OCI-M2 (cell line): ENCODE data around the gene LDLRAD4.

Source experiments
- DNase-seq: peaks from one replicate; lab custom pipeline; 2025; ENCODE audit not compliant: unreplicated experiment; lab: John Stamatoyannopoulos, UW

The LDLRAD4 gene

DNA sequence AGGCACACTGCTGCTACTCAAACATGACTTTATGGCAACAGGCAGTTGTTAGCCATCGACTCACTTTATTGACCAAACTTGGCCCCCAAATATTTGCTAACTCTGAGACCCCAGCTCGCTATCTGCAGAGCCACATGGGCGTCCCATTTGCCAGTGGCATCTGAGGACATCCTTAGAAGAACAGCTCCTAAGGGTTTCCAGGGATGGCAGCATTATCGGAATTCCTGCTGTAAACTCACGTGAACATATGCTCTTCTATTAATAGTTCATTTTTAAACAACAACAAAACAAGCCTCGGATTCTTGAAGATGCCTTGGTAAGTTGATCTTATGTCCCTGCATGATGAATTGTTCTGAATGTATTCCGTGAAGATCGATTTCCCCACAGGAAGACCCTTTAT is 181.0 kb downstream of the LDLRAD4 start:
- no peak for DNase-seq

DNA sequence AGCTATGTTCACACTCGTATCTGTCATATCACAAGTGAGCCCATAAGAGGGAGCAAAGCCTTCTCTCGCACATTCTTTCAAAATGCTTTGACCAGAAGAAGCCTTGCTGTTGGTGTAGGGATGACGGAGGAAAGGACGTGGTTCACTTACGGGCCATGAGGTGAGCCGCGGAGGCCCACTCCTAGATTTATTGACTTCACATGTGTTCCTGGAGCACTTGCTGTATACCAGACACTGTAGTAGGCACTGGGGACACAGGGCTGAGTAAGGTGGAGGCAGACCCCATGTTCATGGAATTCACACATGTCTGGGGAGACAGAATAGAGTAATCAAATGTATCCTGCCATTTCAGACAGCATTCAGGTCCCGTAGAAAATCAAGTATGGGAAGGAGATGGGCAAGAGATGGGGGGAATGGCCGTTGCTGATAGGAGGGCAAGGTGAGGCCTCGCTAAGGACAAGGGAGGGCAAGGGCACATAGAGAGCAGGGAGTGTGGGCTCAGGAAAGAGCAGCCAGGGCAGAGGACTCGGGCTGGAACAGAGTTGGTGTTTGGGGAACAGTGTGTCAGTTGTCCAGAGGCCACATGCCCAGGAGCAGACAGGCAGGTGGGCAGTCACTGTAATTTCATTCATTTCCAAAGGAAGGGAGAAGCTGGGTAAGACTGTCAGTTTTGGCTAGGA is 182.2 kb downstream of the LDLRAD4 start:
- DNase-seq, result no peak

DNA sequence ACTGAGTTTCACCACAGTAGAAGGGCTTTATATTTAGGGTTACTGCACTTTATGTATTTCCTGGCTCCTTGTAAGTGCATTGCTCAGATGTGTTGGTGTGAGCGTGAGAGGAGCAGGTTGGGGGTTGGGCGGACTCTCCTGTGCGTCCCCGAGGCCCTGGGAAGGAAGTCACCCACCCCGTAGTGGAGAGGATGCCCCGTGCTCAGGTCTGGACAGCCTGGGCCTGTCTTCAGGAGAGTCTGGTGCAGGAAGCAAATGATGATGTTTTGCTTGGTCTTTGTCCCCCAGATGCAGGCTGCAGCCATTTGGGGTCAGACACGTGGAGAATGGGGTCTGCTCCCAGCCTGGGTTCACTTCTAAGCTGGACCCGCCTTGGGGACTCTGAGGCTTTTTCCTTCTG is 182.8 kb downstream of the LDLRAD4 start:
- DNase-seq, result no peak

- DNase-seq, result no peak
These were observed 183.3 kb downstream of the LDLRAD4 start for GRCh38 chr18:13401826-13402225.

DNA sequence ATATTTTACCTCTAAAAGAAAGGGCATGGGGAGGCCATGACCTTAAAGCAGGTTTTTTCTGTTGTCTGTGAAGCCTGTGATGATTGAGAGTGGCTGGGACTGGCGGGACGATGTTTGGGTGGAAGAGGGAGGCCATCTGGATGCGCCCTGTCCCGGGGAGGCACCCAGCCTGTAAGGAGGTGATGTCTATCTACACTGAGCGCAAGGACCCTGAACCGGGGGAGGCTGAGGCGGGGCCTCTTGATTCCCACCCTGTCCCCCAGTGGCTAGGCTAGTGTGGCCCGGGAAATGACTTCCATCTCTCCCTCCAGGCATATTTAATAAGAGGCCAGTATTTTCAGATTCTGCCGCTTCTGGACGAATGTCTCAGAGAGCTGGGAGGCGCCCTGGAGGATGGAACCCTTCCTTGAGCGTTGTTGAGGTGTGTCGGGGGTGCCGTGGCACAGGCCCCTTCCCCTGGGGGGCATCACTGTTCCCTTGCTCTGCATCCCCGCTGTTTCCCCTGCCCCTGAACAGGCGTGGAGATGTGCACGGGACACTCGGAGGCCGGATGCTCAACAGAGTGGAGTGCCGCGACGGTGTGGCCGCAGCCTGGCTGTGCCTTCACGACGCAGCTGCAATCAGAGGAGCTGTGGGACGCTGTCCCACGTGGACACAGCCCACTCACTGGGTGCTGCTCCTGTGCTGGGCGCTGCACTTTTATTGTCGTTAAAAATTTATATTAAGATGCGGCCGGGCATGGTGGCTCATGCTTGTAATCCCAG is 185.4 kb downstream of the LDLRAD4 start:
- no peak for DNase-seq

DNA sequence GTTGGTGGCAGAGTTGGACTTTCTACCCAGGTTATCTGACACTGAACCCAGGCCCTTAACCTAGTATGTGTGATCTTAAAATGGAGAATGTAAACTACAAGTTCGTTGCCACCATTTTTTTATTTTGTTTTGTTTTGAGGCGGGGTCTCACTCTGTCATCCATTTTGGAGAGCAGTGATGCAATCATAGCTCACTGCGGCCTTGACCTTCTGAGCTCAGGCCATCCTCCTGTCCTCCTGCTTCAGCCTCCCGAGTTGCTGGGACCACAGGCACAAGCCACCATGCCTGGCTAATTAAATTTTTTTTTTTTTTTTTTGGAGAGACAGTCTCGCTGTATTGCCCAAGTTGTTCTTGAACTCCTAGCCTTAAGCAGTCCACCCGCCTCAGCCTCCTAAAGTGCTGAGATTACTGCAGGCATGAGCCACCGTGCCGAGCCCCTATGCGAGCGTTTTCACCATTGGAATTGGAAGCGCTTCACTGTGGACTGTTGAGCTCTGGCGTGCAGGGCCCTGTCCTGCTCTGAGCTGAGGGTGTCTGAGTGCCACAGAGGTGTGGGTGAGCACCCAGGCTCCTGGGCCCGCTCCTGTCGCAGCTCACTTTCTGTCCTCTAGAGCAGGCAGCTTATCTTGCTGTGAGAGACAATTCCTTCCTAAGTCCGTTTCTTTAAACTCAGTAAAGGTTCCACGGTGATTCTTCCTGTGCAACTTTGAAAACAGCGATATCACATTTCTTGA is 186.9 kb downstream of the LDLRAD4 start:
- no peak for DNase-seq

DNA sequence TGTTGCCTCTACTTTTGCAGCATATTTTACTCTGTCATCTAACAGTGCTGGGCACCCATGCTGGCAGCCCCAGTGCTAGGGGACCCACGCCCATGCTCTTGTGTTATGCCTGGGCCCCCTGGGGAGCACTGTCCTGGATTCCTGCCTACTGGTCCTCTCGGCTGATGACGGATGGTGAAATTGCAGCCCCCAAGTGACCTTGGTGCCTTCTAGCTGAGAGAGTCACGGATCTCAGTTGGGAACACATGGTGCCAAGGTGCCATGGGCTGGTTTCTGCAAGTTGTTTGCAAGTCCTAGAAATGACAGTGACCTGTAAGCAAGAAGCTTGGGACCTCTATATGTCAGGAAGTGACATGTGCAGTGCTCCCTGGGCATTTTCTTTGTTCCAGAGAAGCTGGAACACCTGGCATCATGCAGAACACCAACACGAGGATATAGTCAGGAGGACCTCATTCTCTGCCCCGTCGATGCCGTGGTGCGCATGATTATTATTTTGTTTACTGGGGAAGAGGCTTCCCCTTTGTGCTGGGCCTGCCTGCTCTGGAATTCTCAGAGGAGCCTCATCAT is 187.6 kb downstream of the LDLRAD4 start:
- no peak for DNase-seq

GRCh38 chr18:13406736-13407135 is 188.2 kb downstream of the LDLRAD4 start:
- no peak for DNase-seq

- no peak for DNase-seq
These were observed 188.9 kb downstream of the LDLRAD4 start for GRCh38 chr18:13407484-13407883.

DNA sequence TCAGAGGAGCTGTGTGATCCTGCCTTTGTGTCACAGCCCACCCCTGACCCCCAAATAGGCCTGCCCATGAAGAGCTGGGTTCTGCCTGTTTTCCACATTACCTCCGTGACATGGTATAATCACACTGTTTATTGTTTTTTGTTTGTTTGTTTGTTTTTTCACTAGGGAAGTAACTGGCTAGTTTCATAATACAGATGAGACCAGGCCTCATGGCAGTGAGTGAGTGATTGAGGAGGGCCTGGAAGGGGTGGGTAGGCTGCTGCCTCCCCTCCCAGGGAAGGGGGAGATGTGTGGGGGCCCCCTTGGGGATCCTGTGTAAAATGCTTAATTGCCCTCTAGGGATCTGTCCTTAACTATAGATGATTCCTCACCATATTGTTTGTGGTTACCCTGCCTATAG is 190.5 kb downstream of the LDLRAD4 start:
- DNase-seq, result no peak

- no peak for DNase-seq
These were observed 191.4 kb downstream of the LDLRAD4 start for GRCh38 chr18:13409997-13410396.

DNA sequence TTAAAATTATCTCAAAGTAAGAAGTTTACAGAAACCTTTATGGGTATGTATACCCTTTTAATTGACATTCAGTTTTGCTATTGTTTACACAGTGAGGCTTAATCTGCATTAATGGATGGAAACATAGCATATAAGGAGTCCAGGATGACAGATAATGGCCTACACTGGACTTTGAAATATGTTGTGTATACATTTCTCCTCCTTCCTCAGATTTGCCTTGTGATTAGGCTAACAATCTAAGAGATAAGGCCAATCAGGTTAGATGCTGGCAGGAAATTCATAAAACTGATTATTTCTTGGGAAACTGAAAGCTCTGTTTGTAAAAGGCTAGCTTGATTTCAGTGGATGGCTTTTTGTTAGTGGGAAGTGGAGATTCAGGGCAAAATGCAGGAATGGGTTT is 191.9 kb downstream of the LDLRAD4 start:
- no peak for DNase-seq

GRCh38 chr18:13412017-13412416 is 193.5 kb downstream of the LDLRAD4 start:
- DNase-seq, result no peak

DNA sequence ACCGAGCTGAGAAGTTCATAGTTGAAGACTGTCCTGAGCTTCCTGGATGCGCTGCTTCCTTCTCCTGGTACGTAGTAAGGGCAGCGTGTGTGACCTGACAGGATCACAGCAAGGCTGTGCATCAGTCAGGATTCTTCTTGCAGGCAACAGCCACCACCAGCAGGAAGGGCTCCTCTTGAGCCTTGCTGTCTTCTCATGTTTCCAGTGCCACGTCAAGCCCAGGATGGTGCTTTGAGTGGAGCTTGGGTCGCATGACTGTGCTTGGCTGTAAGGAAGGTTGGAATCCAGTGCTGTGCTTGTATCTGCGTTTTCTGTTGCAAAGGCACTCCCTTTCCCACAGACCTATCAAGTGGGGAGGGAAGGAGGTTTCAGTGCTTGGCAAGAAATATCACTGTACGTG is 194.3 kb downstream of the LDLRAD4 start:
- no peak for DNase-seq

GRCh38 chr18:13414102-13414501 is 195.5 kb downstream of the LDLRAD4 start:
- DNase-seq, result no peak

- no peak for DNase-seq
These were observed 196.0 kb downstream of the LDLRAD4 start for GRCh38 chr18:13414521-13414920.

DNA sequence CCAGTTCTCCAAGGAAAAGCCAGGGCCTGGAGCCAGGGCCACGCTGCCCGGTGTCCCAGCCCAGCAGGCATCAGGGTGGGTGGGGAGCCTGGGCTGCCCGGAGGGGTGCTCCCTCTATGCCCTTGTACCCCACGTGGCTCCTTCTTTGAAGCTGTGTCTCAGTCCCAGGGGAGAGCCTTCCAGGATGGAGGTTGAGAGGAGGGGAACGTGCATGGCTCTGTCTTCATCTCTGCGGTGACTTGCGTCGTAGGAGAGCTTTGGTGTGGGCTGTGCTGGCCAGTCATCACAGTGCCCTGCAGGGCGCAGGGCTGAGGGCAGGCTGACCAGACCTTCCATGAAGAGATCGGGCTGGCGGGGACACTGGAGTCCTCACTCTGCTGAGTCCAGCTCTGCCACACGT is 197.2 kb downstream of the LDLRAD4 start:
- no peak for DNase-seq

DNA sequence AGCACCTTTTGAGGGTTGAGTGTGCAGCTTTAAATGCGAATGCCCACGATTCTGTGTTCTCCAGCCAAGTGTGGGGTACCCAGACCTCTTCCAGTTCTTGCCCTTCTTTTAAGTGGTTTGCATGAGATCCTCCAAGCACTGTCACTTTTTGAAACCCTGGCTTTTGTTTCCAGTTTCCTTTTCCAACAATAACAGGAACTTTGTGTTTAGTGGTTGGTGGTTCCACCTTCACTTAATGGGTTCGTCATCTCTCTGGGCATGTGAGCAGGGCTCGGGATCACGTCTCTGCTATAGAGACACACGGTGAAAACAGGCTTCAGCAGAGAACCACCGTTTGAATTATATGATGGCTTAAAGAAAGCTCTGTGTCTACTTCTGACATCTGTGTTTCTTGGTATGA is 197.6 kb downstream of the LDLRAD4 start:
- no peak for DNase-seq

DNA sequence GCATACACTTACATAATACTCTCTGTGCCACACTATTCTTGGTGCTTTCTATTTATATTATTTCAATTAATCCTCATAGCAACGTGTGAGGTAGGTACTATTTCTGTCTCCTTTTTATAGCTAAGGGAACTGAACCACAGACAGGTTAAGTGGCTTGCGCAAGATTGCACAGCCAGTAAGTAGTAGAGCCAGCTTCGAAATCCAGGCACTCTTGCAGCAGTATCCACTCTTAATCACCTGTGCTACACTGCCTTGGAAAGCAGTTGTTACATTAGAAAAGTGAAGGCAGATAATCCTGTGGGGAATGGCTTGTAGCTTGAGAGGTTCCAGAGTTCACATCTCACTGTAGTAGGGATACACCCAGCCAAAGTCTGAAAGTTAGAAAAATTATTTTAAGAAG is 198.3 kb downstream of the LDLRAD4 start:
- DNase-seq, result no peak

- DNase-seq, result no peak
These were observed 199.6 kb downstream of the LDLRAD4 start for GRCh38 chr18:13418013-13418710.
